ENCODE measurements around the gene LAMA5.

LAMA5 gene

DNA sequence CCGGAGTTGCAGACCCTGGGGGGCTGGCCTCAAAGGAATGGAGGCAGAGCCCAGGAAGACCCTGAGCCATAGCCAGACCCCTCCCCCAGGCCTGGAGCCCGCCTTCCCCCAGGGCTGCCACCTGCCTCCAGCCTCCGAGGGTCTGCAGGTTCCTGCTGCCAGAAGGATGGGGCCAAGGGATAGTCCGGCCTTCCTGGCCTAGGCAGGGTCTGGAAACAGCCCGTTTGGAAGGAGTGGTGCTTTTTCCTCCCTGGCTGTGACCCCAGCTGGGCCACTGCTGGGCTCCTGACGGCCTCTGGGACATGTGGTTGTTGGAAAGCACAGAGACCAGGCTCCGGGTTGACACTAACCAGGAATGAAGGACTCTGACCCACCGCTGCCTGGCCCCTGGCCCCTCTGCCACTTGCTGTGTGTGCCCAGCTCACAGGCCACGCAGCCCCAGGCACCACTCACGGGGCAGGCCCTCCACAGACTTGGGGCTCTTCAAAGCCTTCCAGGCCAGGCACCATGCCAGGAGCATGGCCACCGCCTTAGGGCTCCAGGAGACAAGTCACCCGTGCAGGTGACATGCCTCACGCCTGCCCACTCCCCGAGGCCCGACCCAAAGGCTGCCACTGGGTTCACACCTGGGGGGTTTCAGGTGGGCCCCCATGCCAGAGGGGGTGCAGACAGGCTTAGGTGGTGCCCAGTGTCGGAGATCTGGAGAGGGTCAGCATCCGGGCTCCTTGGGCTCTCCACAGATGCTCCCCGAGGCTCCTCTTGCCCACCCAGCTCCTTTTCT lies 3.9 kb upstream of the LAMA5 start:
- no peak for DNase-seq (ENCODE audit: low read depth in 2 of 3, low spot score in 2 of 3)

DNA sequence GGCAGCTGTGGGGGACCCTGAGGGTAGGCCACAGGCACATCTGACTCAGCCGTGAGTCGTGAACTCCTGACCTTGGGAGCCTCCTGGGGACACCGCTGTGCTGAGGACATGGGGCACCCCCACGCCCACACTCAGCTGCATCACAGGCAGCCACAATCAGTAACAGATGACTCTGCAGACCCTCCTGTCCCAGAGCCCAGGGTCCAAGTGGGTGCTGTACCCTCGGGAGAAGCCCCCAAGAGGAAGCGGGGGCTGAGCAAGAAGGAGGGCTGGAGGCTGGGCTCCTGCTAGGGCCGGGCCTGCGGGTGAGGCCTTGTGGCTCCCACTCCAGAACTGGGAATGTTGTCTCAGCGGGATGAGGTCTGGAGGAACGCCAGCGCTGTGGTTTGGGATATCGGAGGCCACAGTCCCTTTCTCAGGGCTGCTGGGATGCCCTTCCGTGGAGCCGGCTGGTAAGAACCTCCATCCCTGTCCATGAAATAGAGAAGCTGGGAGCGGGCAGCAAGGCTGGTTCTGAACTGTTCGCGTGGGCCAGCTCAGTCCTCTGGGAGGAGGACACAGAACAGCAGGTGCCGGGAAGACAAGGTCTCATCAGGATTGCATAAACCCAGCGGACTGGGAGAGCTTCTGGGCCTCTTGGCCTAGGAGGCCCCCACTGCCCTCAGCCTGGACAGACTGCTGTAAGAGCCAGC lies 3.1 kb upstream of the LAMA5 start:
- DNase-seq (ENCODE audit: low read depth in 2 of 3, low spot score in 2 of 3) = no peak

DNA sequence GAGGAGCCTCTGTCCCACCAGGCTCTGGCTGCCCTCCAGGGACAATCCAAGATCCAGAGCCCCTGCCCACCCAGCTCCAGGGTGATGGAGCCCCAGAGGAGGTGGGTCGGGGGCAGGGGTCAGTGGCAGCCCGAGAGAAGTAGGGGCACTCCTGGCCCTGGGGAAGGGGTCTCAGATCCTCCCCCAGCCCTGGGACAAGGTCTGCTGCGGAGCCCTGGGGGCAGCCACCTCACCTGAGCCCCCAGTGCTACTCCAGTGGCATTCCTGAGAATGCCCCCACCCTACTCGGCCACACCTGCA lies 2.7 kb upstream of the LAMA5 start:
- DNase-seq (ENCODE audit: low read depth in 2 of 3, low spot score in 2 of 3) = no peak

- no peak for DNase-seq (ENCODE audit: low read depth in 2 of 3, low spot score in 2 of 3)
Observed at GRCh38 chr20:62368976-62369814, 2.1 kb upstream of the LAMA5 start.

GRCh38 chr20:62368392-62368975 lies 1.4 kb upstream of the LAMA5 start:
- DNase-seq (ENCODE audit: low read depth in 2 of 3, low spot score in 2 of 3) = no peak

GRCh38 chr20:62367633-62368391 lies 700 bp upstream of the LAMA5 start:
- no peak for DNase-seq (ENCODE audit: low read depth in 2 of 3, low spot score in 2 of 3)

GRCh38 chr20:62366370-62367135 lies 559 bp downstream of the LAMA5 start:
- DNase-seq (ENCODE audit: low read depth in 2 of 3, low spot score in 2 of 3) = no peak

- no peak for DNase-seq (ENCODE audit: low read depth in 2 of 3, low spot score in 2 of 3)
Observed at GRCh38 chr20:62365814-62366369, 1.2 kb downstream of the LAMA5 start.

GRCh38 chr20:62364911-62365736 lies 2.0 kb downstream of the LAMA5 start:
- DNase-seq (ENCODE audit: low read depth in 2 of 3, low spot score in 2 of 3) = no peak

DNA sequence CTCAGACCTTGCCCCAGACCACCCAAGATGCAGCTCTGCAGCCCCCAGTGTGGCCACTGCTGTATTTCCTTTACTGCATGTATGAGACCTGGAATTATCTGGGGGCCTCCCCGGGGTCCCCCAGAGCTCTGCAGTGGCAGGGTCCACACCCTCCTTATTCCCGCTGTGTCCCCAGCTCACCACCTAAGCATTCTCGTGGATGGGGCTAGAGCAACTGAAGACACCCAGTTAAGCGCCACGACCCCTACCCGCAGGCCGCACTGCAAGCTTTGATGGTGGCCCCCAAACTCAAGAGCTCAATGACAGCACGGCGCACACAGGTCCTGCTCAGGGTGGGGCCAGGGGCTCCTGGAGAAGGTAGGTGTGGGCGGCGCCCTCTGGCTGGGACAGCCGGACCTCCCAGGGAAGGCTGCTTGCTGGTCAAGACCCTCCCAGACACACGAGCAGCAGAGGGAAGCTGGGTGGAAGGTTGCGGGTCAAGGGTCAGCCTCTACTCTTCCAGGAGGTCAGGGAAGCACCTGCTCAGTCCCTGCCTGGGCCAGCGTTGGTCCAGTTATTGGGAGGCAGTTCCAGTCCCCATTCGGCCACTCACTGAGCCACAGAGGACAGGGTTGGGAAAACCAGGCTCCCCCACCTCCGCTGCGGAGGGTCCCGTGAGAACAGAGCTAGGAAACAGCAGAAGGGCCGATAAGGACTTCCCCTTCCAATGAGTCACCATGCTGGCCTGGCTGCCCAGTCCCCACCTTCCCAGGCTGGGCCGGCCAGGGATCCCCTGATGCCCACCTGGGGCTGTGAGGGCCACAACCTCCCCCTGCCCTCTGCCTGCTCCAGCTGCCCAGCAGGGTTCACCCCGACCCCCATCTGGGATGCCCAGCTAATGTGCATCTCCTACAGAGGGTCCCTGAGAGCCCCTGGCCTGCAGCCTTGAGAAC lies 2.9 kb downstream of the LAMA5 start:
- DNase-seq (ENCODE audit: low read depth in 2 of 3, low spot score in 2 of 3) = no peak

DNA sequence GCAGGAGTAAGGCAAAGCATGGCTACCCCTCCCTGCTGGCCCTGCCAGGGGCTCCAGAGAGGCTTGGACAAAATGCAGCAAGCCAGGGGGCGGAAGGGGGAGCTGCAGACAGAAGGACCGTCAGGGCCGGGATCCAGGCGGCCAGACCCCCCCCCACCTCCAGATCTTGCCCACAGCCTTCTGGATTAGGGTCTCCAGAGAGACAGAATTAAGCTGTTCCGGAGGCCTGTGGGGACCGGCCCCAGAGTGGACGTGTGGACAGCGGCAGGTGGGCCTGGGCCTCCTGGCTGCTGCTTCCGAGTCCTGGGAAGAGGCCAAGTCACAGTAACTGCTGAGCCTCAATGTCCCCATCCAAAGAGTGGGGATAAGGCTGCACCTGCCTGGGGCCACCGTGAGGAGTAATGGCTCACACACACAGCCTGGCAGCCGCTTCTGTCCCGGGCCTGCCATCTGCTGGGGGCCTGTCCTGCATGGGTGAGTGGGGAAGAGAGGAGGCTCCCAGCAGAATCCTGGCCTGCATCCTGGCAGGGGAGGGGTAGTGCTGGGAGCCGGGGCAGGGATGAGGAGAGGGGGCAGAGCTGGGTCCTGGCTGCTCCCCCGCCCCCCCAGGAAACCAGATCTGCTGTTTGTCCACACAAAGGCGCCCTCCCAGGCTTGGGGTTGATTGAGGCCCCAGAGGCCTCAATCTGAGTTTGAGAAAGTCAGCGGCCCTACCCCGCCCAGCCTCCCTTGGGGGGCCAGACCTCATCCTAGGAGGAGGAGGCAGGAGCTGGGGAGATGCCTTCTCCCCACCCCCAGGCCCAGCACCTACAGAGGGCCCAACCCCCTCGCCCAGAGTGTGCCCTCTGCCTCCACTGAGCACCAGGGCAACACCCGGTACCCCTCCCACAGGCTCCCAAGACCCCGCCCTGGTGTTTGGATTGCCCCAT lies 3.9 kb downstream of the LAMA5 start:
- DNase-seq (ENCODE audit: low read depth in 2 of 3, low spot score in 2 of 3) = no peak

DNA sequence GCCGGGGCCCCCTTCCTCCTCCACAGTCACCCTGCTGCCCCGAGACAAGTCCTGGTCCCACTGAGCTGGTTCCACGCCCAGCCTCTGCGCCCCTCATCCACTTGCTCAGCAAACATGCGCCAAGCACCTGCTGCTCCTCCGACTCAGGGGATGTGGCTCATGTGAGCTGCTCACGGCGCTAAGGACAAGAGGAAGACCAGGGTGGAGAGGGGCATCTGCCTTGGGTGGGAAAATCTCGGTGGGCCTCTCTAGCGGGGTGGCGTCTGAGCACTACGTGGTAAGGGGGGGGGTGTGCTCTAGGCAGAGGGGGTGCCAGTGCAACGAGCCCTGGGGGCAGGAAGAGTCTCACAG lies 4.5 kb downstream of the LAMA5 start:
- no peak for DNase-seq (ENCODE audit: low read depth in 2 of 3, low spot score in 2 of 3)

DNA sequence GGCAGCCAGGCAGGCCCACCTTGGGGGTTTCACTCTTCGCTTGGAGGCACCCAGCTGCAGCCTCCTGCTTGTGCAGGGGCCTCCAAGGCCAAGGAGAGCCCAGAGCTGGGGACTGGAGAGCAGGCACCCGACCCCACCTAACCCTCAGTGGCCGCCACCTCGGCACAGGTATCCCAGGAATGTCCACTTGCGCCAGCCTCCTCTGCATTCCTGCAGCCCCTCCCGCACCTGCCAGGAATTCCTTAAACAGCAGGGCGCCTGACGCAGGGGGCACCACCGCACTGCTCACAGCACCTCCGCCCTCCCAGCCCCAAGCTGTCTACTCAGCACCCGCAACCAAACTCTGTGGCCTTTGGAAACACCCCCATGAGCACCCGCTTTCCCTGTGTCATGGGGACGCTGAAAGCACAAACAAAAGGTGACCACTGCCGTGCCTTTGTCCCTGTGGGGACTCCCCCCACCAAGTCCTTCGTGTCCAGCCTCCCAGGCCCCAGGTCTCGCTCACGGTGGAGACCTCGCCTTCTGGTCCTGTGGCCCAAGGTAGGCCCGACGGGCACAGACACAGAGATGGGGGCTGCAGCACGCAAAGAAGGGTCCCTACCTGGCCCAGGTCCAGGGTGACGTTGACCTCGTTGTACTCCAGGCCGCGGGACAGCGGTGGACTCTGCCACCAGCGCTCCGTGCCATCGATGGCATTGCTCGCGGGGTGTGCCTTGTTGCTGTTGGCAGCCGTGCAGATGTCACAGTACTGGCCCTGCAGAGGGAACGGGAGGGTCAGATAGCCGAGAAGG lies 5.1 kb downstream of the LAMA5 start:
- DNase-seq (ENCODE audit: low read depth in 2 of 3, low spot score in 2 of 3) = no peak

DNA sequence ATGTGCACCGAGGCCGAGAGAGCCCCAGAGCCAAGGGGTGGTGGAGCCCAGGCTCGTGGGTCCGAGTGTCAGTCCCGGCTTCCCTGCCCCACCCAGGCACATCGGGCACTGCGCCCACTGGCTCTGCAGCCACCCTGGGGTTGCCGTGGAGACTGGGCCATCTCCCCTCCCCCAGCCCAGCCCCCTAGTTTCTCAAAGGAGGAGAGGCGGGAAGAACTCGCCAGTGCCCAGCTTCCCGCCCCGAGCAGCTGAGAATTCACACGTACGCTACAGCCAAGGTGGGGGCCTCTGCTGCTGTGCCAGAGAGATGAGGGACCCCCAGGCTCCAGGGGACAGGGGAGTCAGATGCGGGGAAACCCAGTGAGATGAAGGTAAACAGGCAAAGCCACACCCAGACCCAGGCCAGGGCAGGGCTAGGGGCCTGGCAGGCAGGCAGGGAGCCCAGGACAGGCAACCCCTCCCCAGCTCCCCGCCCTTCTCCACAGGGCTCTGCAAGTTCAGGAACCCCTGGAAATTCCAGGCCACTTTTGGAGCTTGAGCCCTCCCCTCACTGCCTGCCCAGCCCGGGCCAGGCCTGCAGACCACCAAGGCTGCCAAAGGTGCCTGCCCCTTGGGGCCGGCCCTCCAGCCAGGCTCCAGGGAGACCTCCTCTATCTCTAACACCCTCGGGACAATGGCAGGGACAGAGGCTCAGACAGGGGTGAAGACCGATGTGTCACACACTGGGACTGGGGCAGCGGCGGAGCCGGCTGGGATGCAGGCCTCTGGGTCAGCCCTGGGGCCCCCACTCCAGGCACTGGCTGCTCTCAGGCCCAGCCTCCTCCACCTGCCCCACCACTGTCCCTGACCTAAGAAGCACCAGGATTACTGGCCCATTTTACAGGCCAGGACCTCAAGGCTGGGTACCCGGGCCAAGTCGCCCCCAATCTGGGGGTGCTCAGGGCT lies 6.0 kb downstream of the LAMA5 start:
- no peak for DNase-seq (ENCODE audit: low read depth in 2 of 3, low spot score in 2 of 3)

GRCh38 chr20:62359491-62360121 lies 7.5 kb downstream of the LAMA5 start:
- DNase-seq (ENCODE audit: low read depth in 2 of 3, low spot score in 2 of 3) = no peak
